Chondrocyte (in vitro differentiated cells): Measurements from ENCODE around the gene RFXAP. TPM values are rescaled to one million over a fixed set of nuclear protein-coding genes. Genes with fewer than 3 reads are reported as not detected.

Experiments
- DNase-seq: peaks from one replicate; pipeline ENCODE4 v3.0.0; 2021; ENCODE audit warnings: mixed read lengths, low spot score
- H3K27ac Mint-ChIP-seq: one replicate; pipeline ENCODE4 v1.8.0; 2021; ENCODE audit warnings: mild to moderate bottlenecking, moderate library complexity, mixed read lengths; ENCODE audit not compliant: unreplicated experiment
- H3K27me3 Mint-ChIP-seq: 2 replicates; pipeline ENCODE4 v1.8.0; 2021; ENCODE audit warnings: low read depth, mixed read lengths
- H3K36me3 Mint-ChIP-seq: 2 replicates; pipeline ENCODE4 v1.8.0; 2021; ENCODE audit warnings: low read depth, mixed read lengths
- H3K4me1 Mint-ChIP-seq: 2 replicates; pipeline ENCODE4 v1.8.0; 2021; ENCODE audit warnings: low read depth, mild to moderate bottlenecking, mixed read lengths
- H3K4me3 Mint-ChIP-seq: one replicate; pipeline ENCODE4 v1.8.0; 2021; ENCODE audit warnings: mild to moderate bottlenecking, moderate library complexity, mixed read lengths; ENCODE audit not compliant: unreplicated experiment
- H3K9me3 Mint-ChIP-seq: 2 replicates; pipeline ENCODE4 v1.8.0; 2021; ENCODE audit warnings: low read depth, mixed read lengths
- total RNA-seq: library from RNA; stranded (reverse); gene quantifications from 3 replicates; pipeline ENCODE4 v1.2.1, GENCODE V29; 2021
- TF ChIP-seq, protein P1 (sequence below): fragments of 200-600 bp; sonication (generic); IDR thresholded peaks from 2 replicates; pipeline ENCODE4 v1.5.0; 2021; ENCODE audit warnings: antibody characterized with exemption, mild to moderate bottlenecking, moderate library complexity

Gene RFXAP
- total RNA-seq, 1 donor from 2014 or later: 5.0 TPM

DNA sequence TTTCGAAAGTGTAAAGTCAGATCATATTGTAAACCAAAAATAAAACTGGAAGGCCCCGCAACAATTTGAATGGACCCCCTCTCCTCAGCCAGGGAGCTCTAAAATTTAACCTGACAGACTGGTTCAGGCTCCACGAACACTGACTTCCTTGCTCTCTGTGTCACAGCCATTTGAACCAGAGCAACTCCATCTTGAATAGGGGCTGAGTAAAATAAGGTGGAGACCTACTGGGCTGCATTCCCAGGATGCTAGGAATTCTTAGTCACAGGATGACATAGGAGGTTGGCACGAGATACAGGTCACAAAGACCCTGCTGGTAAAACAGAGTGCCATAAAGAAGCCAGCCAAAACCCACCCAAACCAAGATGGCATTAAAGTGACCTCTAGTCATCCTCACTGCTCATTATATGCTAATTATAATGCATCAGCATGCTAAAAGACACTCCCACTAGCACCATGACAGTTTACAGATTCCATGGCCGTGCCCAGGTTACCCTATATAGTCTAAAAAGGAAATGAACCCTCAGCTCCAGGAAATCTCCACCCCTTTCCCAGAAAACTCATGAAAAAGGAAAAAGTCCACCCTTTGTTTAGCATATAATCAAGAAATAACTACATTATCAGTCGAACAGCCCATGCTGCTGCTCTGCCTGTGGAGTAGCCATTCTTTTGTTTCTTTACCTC is 43.1 kb downstream of the RFXAP start:
- H3K9me3 Mint-ChIP-seq: no peaks in the 10 kb centered on the region
- peaks cover 4% of the 10 kb centered on the region for H3K4me1 Mint-ChIP-seq
- no peaks in the 10 kb centered on the region for H3K27me3 Mint-ChIP-seq
- no peak for DNase-seq
- TF ChIP-seq, protein P1, sequence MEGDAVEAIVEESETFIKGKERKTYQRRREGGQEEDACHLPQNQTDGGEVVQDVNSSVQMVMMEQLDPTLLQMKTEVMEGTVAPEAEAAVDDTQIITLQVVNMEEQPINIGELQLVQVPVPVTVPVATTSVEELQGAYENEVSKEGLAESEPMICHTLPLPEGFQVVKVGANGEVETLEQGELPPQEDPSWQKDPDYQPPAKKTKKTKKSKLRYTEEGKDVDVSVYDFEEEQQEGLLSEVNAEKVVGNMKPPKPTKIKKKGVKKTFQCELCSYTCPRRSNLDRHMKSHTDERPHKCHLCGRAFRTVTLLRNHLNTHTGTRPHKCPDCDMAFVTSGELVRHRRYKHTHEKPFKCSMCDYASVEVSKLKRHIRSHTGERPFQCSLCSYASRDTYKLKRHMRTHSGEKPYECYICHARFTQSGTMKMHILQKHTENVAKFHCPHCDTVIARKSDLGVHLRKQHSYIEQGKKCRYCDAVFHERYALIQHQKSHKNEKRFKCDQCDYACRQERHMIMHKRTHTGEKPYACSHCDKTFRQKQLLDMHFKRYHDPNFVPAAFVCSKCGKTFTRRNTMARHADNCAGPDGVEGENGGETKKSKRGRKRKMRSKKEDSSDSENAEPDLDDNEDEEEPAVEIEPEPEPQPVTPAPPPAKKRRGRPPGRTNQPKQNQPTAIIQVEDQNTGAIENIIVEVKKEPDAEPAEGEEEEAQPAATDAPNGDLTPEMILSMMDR: no peak
- no peak overlapping the region for H3K4me3 Mint-ChIP-seq
- H3K27ac Mint-ChIP-seq: no peak overlapping the region
- H3K36me3 Mint-ChIP-seq: peaks cover 15% of the 10 kb centered on the region

DNA sequence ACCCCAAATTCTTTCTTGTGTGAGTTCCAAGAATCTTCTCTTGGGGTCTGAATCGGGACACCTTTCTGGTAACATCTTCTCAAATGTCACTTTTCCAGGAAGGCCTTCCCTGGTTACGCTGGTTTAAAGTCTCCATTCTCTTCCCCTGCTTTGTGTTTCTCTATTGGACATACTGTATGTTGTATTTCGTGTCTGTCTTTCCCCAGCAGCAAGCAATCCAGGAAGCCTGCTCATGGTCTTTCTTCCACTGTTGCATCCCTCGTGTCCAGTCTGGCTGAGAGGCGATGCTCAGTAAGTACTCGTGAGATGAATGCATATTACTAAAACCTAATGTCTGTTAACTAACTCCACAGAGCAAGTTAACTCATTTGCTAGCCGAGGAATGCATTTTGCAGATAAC is 43.7 kb downstream of the RFXAP start:
- Mint-ChIP-seq H3K36me3 (peaks cover 15% of the 10 kb centered on the region), H3K4me1 (peaks cover 4% of the 10 kb centered on the region), H3K9me3 (no peaks in the 10 kb centered on the region), H3K4me3 (no peak overlapping the region), H3K27ac (no peak overlapping the region), H3K27me3 (no peaks in the 10 kb centered on the region)
- TF ChIP-seq, protein P1: no peak
- no peak for DNase-seq

DNA sequence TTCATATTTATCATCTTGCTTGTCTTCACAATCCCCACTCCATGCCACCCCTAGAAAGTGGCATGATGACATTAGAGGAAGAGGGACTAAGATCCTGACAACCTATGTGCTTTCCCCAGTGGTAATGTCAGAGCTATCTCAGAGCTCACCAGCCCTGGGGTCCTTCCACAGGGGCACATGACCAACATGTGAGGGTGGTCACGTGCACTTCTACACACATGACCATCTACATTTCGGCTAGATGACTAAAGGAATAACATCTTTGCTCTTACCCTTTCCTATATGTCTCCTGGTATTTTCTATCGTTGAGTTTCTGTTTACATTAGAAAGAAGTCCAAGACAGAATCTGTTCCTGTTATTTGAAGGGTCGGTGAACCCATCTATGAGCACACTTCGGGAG is 46.2 kb downstream of the RFXAP start:
- TF ChIP-seq, protein P1: no peak
- Mint-ChIP-seq H3K27ac (no peak overlapping the region), H3K9me3 (no peaks in the 10 kb centered on the region)

DNA sequence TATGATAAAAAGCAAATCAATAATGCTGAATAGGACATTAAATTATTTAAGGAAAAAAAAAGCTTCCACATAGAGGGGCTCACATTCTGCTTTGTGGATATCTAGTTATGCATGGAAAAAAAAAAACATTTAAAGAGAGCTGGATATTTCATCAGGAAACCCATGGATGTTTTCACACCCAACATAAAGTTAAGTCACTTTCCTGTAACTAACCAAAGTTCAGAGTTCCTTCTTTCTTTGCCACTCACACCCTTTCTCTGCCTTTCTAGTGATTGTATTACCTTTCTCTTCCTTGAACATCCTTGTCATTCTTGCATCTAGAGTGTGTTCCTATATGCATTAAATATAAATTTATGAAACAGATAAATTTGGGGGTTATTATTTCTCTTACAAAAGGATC is 47.2 kb downstream of the RFXAP start:
- H3K36me3 Mint-ChIP-seq: peaks cover 15% of the 10 kb centered on the region
- no peak overlapping the region for H3K27ac Mint-ChIP-seq
- TF ChIP-seq, protein P1: no peak
- H3K9me3 Mint-ChIP-seq: no peaks in the 10 kb centered on the region
- peaks cover 4% of the 10 kb centered on the region for H3K4me1 Mint-ChIP-seq
- H3K4me3 Mint-ChIP-seq: no peak overlapping the region
- no peak for DNase-seq
- no peaks in the 10 kb centered on the region for H3K27me3 Mint-ChIP-seq

More for the DNA sequence above, 46.2 kb downstream of the RFXAP start:
- H3K4me3 Mint-ChIP-seq: no peak overlapping the region
- H3K27me3 Mint-ChIP-seq: no peaks in the 10 kb centered on the region
- peaks cover 15% of the 10 kb centered on the region for H3K36me3 Mint-ChIP-seq
- peaks cover 4% of the 10 kb centered on the region for H3K4me1 Mint-ChIP-seq
- no peak for DNase-seq

DNA sequence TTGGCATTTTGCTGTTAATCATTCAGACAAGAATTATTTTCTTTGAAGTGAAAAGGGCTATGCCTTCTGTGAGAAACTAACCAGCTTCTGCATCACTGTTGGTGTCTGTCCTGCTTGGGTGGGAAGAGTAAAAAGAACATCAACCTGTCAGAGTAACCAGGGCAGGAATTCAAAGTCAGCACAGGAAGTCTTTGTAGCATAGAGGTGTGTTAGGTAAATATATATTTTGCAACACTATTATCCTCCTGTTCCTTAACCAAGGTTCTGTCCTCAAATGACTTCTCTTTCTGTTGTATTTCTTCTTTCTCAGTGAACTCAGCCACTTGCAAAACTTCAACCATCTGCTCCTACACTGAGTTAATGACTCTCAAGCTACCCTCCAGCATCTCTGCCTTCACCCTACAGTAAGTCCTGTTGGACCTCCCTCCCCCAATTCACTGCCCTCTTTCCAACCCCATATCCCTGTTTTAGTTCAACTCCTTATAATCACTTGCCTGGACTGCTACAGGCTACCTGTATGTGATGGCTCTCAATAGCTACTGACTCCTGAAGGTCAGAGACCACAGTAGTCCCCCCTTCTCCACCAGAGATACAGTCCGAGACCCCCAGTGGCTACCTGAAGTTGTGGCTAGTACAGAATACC is 51.1 kb downstream of the RFXAP start:
- H3K9me3 Mint-ChIP-seq: no peaks in the 10 kb centered on the region
- no peak for DNase-seq
- peaks cover 12% of the 10 kb centered on the region for H3K36me3 Mint-ChIP-seq
- H3K27ac Mint-ChIP-seq: no peak overlapping the region
- H3K4me1 Mint-ChIP-seq: no peaks in the 10 kb centered on the region
- TF ChIP-seq, protein P1: no peak
- no peak overlapping the region for H3K4me3 Mint-ChIP-seq
- H3K27me3 Mint-ChIP-seq: no peaks in the 10 kb centered on the region
